CD4-positive, alpha-beta T cell treated with Interleukin-15 for 4 hours (primary cell): ENCODE results near the gene GPX2.

Experiments used
- DNase-seq: peaks from one replicate; pipeline ENCODE4 v3.0.0-alpha.2; 2020; ENCODE audit warnings: low spot score

GPX2 gene

DNA sequence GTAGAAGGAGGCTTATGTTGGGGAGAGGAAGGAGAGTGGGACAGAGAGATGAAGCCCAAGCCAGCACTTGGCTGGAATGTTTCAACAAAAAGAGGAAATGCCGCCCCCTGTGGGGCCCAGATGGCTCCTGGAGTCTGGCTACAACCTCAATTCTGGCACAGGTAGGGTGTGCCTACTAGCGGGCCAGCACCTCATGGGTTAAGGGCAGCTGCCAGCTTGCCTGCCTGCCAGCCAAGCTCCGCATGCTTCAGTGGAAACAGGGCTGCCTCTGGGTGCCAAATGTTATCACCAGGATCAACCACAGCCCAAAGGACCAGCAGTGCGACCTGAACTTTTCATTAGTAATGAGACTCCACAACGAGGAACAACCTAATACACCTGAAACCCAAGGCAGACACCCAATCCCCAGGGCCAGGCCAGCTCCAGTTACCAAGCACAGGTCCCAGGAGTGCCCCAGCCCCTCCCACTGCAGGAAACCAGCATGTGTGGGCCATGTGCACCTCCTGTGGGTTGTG is 18.3 kb upstream of the GPX2 start:
- no peak for DNase-seq

DNA sequence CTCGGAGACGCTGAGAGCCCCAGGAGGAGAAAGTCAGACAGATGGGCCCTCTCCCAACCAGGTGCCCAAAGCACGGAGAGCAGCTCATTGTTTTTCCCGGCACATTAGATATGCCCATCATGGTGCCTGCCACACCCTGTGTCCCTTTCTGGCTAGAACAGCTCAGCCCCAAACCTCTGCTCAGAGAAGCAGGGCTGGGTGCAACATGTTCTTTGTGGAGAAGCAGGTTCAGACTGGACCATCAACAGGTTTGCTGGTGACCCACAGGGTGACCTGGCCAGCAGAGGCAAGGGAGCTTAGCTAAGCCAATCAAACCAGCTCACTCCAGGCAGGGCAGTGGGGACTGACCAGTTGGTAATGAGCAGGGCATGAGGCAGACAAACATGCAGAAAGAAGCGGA is 16.2 kb upstream of the GPX2 start:
- DNase-seq = no peak

DNA sequence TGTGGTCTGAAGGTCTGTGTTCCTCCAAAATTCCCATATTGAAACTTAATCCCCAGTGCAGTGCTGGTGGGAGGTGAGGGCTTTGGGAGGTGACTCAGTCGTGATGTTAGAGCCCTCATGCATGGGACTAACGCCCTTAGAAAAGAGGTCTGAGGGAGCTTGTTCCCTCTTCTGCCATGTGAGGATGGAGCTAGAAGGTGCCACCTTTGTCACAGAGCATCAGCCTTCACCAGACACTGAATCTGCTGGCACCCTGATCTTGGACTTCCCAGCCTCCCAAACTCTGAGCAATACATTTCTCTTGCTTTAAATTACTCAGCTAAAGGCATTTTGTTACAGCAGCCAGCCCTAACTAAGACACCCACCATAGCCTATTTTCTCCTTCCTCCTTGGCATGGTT is 15.7 kb upstream of the GPX2 start:
- DNase-seq = no peak

DNA sequence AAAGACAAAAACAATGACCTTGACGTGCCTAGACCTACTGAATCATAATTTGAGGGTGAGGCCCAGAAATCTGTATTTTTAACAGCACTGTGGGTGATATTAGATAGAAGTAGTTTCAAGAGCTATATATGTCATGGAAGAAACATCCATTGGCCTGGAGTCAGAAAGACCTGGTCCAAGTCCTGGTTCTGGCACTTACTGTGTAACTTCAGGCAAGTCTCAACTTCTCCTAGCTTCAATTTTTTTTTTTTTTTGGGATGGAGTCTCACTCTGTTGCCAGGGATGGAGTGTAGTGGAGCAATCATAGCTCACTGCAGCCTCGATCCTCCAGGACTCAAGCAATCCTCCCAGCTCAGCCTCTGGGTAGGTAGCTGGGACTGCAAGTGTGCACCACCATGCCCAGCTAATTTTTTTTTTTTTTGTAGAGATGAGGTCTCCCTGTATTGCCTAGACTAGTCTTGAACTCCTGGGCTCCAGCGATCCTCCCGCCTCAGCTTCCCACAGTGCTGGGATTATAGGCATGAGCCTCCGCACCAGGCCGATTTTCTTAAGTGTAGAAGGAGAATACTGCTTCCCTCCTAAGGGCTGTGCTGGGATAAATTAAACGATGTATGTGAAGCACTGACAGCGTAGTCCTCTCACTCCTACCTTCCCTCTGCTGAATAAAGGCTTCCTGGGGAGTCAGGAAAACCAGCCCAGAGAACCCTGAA is 14.3 kb upstream of the GPX2 start:
- DNase-seq = no peak

DNA sequence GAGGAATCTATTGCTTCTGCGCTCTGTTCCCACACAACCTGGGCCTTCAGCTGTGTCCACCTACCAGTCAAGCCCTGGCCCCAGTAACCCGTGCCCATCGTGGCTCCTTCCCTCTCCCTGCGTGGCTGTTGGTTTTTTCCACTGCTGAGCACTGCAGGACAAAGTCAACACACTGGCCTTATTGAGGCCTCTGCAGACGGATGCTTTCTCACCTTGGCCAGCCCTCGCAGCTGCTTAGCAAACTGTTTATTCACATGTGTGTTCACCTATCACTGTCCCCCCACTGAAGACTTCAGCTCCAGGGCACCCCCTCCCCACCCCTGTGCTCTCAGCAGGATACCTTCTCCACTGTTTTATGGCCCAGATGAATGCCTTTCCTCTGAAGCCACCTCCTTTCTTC is 12.8 kb upstream of the GPX2 start:
- DNase-seq = no peak

DNA sequence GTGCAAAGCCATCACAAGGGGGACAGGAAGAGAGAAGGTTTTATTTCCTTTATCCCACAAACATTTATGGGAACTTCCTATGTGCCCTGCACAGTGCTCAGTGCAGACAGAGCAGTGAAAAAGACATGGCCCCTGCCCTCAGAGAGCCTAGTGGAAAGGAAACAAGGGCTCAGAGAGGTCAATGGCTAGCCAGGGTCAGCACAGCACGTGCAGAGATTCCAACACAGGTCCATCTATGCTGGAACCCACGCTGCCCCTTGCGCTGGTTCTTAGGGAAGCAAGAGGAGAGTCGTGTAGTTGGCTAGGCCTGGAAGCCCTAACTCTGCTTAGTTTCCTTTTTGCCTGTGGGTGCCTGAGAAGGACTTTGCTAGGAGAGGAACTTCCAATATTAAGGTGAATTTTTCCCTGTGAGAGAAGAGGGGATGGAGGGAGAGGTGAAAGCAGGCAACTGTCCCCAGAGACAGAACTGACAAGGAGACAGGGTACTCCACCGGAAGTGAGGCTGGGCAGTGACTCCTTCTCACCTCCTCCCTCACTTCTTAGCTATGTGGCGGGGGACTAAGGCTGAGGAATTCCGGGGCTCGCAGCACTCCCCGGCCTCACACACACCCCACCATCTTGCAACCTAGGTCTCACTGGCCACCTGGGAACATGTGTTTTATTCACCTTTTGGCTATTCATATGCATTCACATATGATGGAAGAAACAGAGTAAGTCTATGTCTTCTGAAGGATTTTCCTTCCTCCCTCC is 12.1 kb upstream of the GPX2 start:
- no peak for DNase-seq

DNA sequence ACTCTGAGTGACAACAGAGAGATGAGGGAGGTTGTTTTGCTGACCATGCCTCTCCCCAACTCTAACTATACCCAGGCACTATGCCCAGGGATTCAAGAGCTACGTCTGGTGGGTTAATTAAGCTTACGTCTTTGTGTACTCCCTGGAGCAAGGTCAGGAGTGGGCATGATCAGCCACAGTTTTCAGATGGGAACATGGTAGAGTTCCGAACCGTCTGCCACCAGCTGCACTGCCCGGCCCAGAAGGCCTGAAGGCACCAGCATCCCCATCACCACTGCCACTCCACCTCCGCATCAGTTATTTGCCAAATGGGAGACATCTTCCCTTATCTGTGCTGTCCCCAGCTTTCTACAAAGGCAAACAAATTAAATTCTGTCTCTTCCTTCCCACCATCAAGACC is 11.1 kb upstream of the GPX2 start:
- DNase-seq = no peak

DNA sequence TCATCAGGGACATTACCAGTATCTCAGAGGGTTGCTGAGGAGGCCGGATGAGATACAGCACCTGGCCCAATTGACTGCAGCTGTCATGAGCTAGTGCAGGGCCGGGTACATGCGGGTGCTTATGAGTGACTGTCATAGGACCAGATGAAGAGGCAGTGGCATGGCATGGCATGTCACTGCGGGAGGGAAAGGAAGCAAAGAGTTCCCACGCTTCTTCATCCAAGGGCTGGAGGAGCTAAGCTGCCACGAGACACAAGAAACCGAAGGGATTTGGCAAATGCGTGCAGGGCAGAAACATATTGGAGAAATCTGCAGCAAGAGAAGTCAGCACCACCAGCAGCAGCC is 10.7 kb upstream of the GPX2 start:
- DNase-seq = no peak

DNA sequence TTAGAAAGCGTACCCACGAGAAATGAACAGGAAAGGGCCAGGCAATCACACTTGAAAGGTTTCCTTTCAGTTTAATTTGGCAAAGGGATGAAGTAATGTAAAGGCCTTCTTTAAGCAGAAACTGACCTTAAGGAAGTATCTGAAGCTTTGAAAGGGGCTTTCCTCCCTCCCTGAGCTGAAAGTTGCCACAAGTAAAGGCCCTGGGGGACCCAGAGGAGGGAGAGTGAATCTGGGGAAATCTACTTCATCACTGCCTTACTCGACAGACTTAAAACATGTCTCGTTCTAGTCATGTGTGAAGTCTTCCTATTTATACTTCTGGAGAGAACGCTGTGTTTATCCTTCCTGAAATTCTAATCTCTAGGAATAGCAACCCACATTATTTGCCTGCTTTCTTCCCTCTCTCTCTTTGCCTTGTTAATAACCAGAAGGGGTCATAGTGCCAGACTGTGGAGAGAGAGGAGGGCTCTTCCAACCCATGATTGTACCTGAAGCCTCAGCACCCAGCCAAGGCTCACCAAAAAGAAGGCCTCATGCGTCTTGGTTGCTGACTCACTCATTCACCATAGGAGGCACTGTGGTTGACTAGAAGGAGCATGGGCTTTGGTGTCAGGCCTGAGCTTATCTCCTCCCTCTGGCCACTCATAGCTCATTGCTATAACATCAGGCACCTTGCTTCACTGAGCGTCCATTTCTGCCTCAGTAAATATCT is 10.2 kb upstream of the GPX2 start:
- DNase-seq = no peak

DNA sequence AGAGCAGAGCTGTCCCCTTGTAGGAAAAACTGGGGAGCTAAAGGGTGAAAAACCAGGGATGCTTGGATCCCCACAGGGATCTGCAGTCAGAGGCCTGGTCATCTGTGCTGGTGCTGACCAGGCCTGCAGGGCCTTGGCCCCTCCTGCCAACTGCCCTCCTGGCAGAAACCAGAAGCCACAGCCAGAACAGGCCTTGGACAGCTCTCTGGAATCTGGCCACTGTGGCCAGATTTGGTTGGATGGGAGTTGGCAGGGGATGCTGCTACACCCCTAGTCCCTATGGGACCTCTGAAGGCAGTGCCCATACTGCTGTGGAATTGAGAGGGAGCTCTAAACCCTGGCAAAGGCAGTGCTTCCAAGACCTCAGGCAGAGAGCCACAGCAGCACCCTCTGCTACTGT is 9.2 kb upstream of the GPX2 start:
- no peak for DNase-seq

DNA sequence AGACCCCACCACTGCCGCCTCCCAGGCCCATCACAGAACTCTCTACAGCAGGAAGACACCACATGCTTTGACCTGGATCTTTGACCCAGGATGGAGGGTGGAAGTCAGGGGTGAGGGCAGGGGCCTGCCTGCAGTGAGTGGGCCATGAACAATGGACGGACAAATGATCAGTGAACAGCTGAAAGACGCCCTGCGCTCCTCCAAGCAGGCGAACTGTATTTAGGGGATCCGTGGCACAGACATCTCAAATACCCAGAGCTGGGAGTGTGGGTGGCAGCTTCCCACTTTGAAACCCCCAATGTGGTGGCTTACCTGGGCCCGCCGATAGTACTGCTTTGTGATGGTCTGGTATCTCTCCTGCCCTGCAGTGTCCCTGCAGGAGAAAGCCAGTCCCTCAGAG is 8.7 kb upstream of the GPX2 start:
- DNase-seq = no peak

DNA sequence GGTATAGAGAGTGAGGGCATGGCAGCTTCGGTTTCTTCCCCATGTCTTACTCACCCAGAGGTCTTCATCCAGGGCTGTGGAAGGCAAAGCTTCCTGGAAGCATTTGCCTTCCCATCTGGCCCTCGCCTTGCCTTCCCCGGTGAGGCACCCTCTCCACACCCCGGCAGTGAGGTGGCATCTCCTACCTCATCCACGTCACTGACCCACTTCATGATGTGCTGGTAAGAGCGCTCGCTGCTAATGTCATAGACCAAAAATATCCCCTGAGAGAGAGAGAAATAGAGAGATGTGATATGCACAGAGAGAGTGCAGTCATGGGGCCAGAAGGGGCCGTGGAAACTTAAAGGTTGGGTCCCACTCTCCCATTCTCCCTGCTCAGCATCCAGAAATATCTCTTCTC is 8.3 kb upstream of the GPX2 start:
- no peak for DNase-seq

DNA sequence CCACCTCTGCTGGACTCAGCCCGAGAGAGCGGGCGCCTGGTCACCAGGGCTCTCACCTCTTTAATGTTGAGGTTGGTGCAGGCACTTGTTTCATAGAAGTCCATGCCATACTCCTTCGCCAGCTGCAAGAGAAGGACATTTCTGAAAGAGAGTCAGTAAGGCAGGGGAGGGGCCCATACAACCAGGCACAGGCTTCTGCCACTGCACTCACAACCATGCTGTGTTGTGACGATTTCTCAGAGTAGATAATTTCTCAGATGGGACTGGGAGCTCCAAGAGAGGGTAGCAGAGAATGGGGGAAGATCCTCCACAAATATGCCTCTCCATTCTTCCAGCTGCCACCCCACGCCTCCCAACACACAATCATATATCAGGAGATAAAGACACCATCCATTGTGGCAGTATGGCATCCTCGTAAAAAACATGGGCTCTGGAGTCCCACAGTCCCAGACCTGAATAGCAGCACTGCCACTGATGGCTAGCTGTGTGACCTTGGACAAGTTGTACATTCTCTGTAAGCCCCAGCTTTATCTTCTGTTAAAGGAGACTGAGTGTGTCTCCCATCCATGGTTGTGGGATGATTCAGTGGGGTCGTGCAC is 6.2 kb upstream of the GPX2 start:
- no peak for DNase-seq

DNA sequence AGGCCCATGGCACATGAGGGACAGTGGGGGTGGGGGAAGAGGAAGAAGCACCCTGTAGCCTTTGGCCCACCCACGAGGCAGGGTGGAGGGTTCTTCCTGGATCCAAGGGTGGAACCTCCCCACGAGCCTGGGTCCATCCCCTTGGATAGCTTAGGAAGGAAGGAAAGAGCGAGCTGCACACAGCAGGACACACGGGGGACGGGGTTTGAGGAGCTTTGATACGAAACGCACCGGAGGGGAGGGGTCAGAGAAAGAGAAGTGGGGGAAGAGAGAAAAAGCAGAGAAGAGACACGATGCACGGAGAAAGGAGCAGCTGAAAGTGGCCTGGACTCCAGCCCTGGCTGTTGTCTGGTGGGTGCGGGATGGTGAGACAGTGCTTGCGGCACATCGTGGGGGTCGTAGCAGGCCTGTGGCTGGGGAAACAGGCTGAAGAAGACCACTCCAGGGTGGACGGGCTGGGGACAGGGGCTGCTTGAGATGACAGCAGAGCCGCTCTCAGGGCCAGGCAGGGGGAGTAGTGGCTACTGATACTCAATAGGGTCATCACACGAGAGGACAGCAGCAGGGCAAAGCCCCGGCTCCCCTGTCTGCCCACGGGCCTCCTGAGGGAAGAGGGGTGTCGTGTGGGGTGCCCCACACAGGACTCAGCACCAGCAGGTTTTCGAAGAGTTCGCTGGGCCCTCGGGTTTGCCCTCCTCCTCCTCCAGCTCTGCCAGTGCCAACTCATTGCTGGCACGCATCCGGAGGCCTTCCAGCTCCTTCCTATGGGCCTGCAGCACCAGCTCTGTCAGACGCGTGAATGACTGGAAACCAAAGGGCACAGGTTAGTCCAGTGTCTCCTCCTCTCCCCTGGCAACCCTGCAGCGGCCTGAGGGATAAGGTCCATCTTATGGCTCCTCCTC is 5.4 kb upstream of the GPX2 start:
- no peak for DNase-seq

DNA sequence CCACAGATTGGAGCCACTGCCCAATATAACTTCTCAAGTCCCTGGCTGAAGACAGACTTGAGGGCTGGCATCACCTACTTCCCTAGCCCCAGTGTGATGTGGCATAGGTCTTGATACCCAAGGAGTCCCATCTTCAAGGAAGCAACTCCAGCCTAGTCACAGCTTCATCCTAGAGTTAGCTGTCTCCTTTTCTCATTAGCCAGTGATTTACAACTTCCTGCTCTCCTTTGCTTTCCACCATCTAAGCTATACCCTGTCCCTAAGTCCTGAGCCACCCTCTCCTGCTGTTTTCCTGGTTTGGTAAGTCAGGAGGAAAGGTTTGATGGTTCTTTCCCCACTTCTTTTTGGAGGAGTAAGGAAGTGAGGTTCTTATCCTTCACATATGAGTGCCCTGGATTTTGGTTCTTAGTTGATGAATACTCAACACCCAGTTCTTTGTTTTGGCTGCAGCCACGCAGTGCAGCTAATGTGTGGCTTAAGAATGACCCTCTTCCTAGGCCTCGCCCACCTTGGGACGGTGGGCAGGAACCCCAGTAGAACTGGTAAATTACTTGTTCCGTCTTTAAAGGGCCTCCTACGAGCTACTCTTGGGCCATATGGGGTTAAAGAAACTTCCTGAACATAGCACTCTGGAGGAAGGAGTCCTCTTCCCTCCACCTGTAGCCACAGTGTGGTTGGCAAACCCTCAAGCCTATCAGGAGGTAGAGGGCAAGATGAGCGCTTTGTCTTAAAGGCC is 3.9 kb upstream of the GPX2 start:
- DNase-seq = no peak

DNA sequence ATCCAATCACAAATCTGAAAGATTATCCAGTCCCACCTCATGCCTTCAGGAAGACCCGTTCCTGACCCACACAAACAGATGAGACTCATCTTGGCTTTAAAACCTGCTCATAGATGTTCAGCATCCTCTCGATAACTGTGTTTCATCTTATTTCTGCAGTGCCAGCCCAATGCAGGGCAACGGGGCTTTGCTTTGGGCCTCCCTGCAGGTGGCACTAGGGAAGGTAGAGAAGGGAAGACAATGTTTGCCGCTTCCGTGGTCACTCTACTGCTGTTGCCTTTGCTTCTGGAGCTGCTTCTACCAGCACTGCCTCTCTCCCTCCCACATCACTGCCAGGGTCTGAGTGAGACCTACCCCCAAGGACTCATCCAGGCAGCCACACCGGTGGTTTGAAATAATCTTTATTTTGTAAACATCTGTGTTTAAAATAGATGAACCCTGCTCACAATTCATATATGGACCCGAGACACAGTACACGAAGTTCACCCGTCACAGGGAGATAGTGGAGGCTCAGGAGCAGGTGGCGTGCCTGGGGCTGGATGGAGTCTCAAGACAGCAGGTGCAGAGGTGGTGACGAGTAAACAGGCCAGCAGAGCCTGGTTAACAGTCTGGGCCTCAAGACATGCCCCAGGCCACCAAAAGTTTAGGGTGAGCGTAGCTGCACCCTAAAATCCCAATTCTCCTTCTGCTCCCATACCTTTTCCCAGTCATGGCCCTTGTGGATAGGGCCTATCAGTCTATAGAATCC is 3.1 kb upstream of the GPX2 start:
- DNase-seq = no peak

DNA sequence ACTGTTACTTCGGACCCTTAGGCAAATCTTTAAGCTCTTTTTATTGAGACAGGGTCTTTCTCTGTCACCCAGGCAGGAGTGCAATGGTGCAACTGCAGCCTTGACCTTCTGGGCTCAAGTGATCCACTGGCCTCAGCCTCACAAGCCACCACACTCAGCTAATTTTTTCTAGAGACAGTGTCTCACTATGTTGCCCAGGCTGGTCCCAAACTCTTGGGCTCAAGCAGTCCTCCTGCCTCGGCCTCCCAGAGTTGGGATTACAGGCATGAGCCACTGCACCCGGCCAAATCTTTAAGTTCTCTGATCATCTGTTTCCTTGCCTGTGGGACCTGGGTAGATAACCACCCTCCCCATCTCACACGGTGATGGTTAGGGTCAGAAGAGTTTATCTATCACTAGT is 2.3 kb upstream of the GPX2 start:
- DNase-seq = no peak

DNA sequence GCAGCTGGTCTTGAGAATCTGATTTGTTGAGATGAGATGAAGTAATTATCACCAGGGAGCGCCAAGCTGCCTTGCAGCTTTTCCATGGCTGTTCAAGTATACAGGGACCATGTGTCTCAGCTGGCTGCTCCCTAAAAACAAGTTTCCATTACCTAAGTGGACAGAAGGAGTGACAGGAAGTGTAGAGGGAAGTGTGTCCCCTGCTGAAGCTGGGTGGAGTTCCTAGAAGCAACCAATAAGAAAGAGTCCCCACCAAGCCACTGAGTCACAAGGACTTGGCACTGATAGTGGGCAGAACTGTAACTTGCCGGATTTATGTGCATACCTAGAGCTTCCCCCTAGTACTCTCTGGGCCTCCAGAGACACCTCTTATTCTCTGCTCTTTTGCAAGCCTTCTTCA is 1.5 kb upstream of the GPX2 start:
- no peak for DNase-seq

DNA sequence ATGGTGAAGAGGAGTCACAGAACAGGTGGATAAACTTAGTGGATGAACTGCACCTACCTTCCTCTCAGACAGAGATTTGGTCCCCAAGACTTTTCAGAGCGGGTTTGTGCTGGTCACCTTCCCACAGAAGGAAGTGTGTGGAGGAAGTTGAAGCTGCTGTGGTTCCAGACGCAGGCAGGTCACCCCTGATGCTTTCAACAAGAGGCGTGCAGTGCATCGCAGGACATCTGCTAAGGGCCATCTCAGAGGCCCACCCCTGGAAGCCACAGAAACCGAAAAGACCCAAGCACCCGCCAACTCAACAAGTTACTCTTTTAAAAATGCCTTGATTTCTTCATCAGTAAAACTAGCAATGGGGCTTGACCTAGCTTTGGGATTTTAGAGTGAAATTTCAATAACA is 1.0 kb upstream of the GPX2 start:
- DNase-seq = no peak

DNA sequence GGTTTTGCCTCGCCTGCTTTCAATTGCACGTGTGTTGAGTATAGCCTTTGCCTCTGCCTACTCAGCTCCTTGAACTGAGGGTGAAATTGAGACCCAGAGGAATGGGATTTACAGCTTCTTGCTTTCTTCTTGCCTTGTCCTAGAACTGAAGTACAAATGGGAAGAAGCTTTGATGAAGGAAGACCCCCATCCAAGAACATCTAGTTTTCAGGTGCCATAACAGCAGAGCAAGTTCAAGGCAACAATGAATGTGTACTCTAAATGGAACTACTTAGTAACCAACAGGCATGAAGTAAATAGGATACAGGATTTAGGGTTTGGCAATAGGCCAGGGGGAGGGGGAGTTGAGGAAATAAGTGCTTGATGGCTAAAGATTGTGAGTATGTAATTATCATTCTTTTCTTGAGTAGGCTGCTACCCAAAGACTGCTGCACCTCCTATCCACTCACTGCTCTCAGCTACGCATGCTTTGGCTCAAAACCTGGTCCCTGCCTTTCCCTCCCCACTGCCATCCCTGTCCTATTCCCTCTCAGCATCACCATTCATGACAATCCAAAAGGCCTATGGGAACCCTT is 2.1 kb downstream of the GPX2 start:
- no peak for DNase-seq
